ENCODE results near the gene PRDX6.

DNA sequence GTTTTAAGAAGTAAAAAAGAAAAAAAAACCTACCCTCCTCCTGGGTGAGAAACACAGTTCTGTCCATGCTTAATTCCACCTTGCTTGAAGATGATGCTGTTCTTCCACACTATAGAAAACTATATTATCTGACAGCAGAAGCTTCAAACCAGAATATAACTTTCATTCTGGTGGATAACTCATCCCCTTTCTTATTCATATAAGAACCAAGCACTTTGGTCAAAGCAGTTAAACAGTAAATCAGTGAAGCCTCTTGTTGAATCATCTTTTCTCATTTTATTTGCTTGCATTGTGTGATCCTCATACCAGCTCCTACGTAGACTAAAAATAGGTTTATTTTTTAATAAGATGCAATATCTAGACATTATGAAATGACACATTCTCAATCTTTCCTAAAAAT lies 36.7 kb upstream of the PRDX6 start:
- TF ChIP-seq, protein P1, sequence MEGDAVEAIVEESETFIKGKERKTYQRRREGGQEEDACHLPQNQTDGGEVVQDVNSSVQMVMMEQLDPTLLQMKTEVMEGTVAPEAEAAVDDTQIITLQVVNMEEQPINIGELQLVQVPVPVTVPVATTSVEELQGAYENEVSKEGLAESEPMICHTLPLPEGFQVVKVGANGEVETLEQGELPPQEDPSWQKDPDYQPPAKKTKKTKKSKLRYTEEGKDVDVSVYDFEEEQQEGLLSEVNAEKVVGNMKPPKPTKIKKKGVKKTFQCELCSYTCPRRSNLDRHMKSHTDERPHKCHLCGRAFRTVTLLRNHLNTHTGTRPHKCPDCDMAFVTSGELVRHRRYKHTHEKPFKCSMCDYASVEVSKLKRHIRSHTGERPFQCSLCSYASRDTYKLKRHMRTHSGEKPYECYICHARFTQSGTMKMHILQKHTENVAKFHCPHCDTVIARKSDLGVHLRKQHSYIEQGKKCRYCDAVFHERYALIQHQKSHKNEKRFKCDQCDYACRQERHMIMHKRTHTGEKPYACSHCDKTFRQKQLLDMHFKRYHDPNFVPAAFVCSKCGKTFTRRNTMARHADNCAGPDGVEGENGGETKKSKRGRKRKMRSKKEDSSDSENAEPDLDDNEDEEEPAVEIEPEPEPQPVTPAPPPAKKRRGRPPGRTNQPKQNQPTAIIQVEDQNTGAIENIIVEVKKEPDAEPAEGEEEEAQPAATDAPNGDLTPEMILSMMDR (conservative IDR thresholded peaks at IDR 0.05; ENCODE audit: low read depth, low read length) = no peak
- no peak for TF ChIP-seq EZH2 (IDR thresholded peaks at IDR 0.05; ENCODE audit: borderline replicate concordance, low read depth, low read length, poor library complexity, severe bottlenecking)
